Smooth muscle cell (in vitro differentiated cells): ENCODE measurements around the gene TMCO6. TPM values are rescaled to one million over a fixed set of nuclear protein-coding genes. Genes with fewer than 3 reads are reported as not detected.

Experiments
- DNase-seq: peaks from one replicate; lab custom pipeline; 2025; ENCODE audit not compliant: unreplicated experiment; lab: John Stamatoyannopoulos, UW
- H2AFZ ChIP-seq: fragments of 200-600 bp; sonication (generic); 2 replicates; pipeline ENCODE4 v1.6.0; 2016; ENCODE audit warnings: antibody characterized with exemption, low read depth, mild to moderate bottlenecking
- H3F3A ChIP-seq: fragments of 200-600 bp; sonication (generic); 2 replicates; pipeline ENCODE4 v1.6.0; 2017; ENCODE audit warnings: antibody characterized with exemption, low read depth
- H3K27ac ChIP-seq: fragments of 200-600 bp; sonication (generic); 2 replicates; pipeline ENCODE4 v1.5.1; 2016; ENCODE audit warnings: low read depth, mild to moderate bottlenecking
- H3K27me3 ChIP-seq: fragments of 200-600 bp; sonication (generic); 2 replicates; pipeline ENCODE4 v1.6.1; 2016; ENCODE audit warnings: low read depth, mild to moderate bottlenecking
- H3K36me3 ChIP-seq: fragments of 200-600 bp; sonication (generic); 2 replicates; pipeline ENCODE4 v1.5.1; 2016; ENCODE audit warnings: low read depth
- H3K4me1 ChIP-seq: fragments of 200-600 bp; sonication (generic); 2 replicates; pipeline ENCODE4 v1.5.1; 2016; ENCODE audit warnings: low read depth
- H3K4me2 ChIP-seq: fragments of 200-600 bp; sonication (generic); 2 replicates; pipeline ENCODE4 v1.6.0; 2016; ENCODE audit warnings: mild to moderate bottlenecking
- H3K4me3 ChIP-seq: fragments of 200-600 bp; sonication (generic); 2 replicates; pipeline ENCODE4 v1.5.1; 2016; ENCODE audit warnings: mild to moderate bottlenecking
- H3K79me2 ChIP-seq: fragments of 200-600 bp; sonication (generic); 2 replicates; pipeline ENCODE4 v1.6.0; 2016; ENCODE audit warnings: low read depth, mild to moderate bottlenecking
- H3K9ac ChIP-seq: fragments of 200-600 bp; sonication (generic); 2 replicates; pipeline ENCODE4 v1.6.0; 2016; ENCODE audit warnings: low read depth
- H3K9me3 ChIP-seq: fragments of 200-600 bp; sonication (generic); replicated peaks from 2 replicates; pipeline ENCODE4 v1.5.1; 2016; ENCODE audit warnings: low read depth
- H4K20me1 ChIP-seq: fragments of 200-600 bp; sonication (generic); 2 replicates; pipeline ENCODE4 v1.6.0; 2016; ENCODE audit warnings: low read depth
- CTCF ChIP-seq: fragments of 200-600 bp; sonication (generic); IDR thresholded peaks from 2 replicates; pipeline ENCODE4 v1.5.1; 2017; ENCODE audit warnings: borderline replicate concordance, mild to moderate bottlenecking, antibody characterized with exemption; ENCODE audit not compliant: insufficient read depth, poor library complexity, severe bottlenecking
- WGBS: methylation state at CpG from one replicate; pipeline ENCODE4 v1.1.7; 2016; ENCODE audit warnings: low lambda C conversion rate; 5-methylcytosine and 5-hydroxymethylcytosine counted together
- polyA plus RNA-seq: library from polyadenylated mRNA; unstranded; fragments of >200 nt; fragmentation: Nextera tagmentation; extraction: Ambion mirVana; gene quantifications from 2 replicates; pipeline ENCODE4 v1.2.1, GENCODE V29; 2016
- total RNA-seq: library from RNA; depleted of rRNA; stranded (reverse); fragments of >200 nt; gene quantifications from 2 replicates; pipeline ENCODE4 v1.2.3, GENCODE V29; 2014

The TMCO6 gene
- total and polyA plus RNA-seq, 2 experiments from 2014 or later = 5.9 to 11.4 TPM

GRCh38 chr5:140674629-140675028 lies 35.4 kb downstream of the TMCO6 start:
- peaks cover 12% of the 10 kb centered on the region for H3F3A ChIP-seq
- H3K79me2 ChIP-seq = no peaks in the 10 kb centered on the region
- no peak overlapping the region for H2AFZ ChIP-seq
- H3K27me3 ChIP-seq = no peaks in the 10 kb centered on the region
- no peak overlapping the region for H3K27ac ChIP-seq
- no peaks in the 10 kb centered on the region for H3K4me1 ChIP-seq
- no peak overlapping the region for H3K9ac ChIP-seq
- no peak overlapping the region for H3K4me2 ChIP-seq
- no peaks in the 10 kb centered on the region for H3K36me3 ChIP-seq
- no peak overlapping the region for H3K4me3 ChIP-seq
- H4K20me1 ChIP-seq = no peaks in the 10 kb centered on the region
- H3K9me3 ChIP-seq = no peaks in the 10 kb centered on the region
- TF ChIP-seq CTCF = no peak
- no peak for DNase-seq
- WGBS = 96% methylated on average over 4 of the region's 4 CpGs

- no peak for DNase-seq
- 83% methylated on average over 3 of the region's 3 CpGs for WGBS
- H3K4me3 ChIP-seq = no peak overlapping the region
- H3K27ac ChIP-seq = no peak overlapping the region
- no peaks in the 10 kb centered on the region for H3K4me1 ChIP-seq
- H3K9me3 ChIP-seq = no peaks in the 10 kb centered on the region
- H3K79me2 ChIP-seq = no peaks in the 10 kb centered on the region
- no peak overlapping the region for H2AFZ ChIP-seq
- peaks cover 12% of the 10 kb centered on the region for H3F3A ChIP-seq
- H3K27me3 ChIP-seq = no peaks in the 10 kb centered on the region
- H3K4me2 ChIP-seq = no peak overlapping the region
- no peak for TF ChIP-seq CTCF
- H4K20me1 ChIP-seq = no peaks in the 10 kb centered on the region
- H3K36me3 ChIP-seq = no peaks in the 10 kb centered on the region
- H3K9ac ChIP-seq = no peak overlapping the region
Observed at GRCh38 chr5:140677947-140678346, 38.7 kb downstream of the TMCO6 start.

- Histone ChIP-seq H3F3A (peaks cover 12% of the 10 kb centered on the region), H3K4me2 (no peak overlapping the region), H3K9ac (no peak overlapping the region), H3K9me3 (no peaks in the 10 kb centered on the region), H2AFZ (no peak overlapping the region), H4K20me1 (no peaks in the 10 kb centered on the region), H3K4me3 (no peak overlapping the region), H3K4me1 (no peaks in the 10 kb centered on the region), H3K36me3 (no peaks in the 10 kb centered on the region), H3K27me3 (no peaks in the 10 kb centered on the region), H3K79me2 (no peaks in the 10 kb centered on the region), H3K27ac (no peak overlapping the region)
- TF ChIP-seq CTCF = no peak
- WGBS = 97% methylated on average over 7 of the region's 7 CpGs
- DNase-seq = no peak
Observed at GRCh38 chr5:140678993-140679392, 39.7 kb downstream of the TMCO6 start.

GRCh38 chr5:140690376-140690932 lies 51.2 kb downstream of the TMCO6 start:
- Histone ChIP-seq H3K4me2 (peak overlapping the region; percentile 88), H3K4me3 (peak overlapping the region; percentile 80), H3K27ac (peak overlapping the region; percentile 69), H3K9me3 (no peaks in the 10 kb centered on the region), H3K9ac (peak overlapping the region; percentile 73), H4K20me1 (no peaks in the 10 kb centered on the region), H3F3A (no peaks in the 10 kb centered on the region), H3K36me3 (no peaks in the 10 kb centered on the region), H3K4me1 (peaks cover 12% of the 10 kb centered on the region), H3K79me2 (peaks cover 75% of the 10 kb centered on the region), H3K27me3 (no peaks in the 10 kb centered on the region), H2AFZ (peak overlapping the region; percentile 73)
- 73% methylated on average over 8 of the region's 8 CpGs for WGBS
- DNase-seq = no peak
- TF ChIP-seq CTCF = no peak
